Omental fat pad (tissue), 4 donors: Measurements from ENCODE around the gene NTM. TPM values are rescaled to one million over a fixed set of nuclear protein-coding genes. Genes with fewer than 3 reads are reported as not detected.

ENCODE experiments used
- ATAC-seq: fragments of 150-250 bp; one replicate; pipeline ENCODE4 v1.9.1; 2016; ENCODE audit warnings: mild to moderate bottlenecking, moderate library complexity; ENCODE audit not compliant: low FRiP score
- DNase-seq: peaks from one replicate; pipeline ENCODE4 v3.0.0-alpha.2; 2019; ENCODE audit warnings: low spot score
- total RNA-seq, 4 donors: library from RNA; depleted of rRNA; stranded (reverse); fragments of >200 nt; gene quantifications; one replicate each; pipeline ENCODE4 v1.1.0, GENCODE V29; 2016
- TF ChIP-seq, protein P1 (sequence below), 3 donors: fragments of 450-650 bp; IDR thresholded peaks; one replicate each; pipeline ENCODE4 v1.5.1; 2016 to 2017; ENCODE audit warnings: antibody characterized with exemption in 3 of 3, mild to moderate bottlenecking in 3 of 3, moderate library complexity in 2 of 3

The NTM gene
- total RNA-seq, 4 donors from 2014 or later, result 0.56 to 5.5 (median 2.4) TPM

DNA sequence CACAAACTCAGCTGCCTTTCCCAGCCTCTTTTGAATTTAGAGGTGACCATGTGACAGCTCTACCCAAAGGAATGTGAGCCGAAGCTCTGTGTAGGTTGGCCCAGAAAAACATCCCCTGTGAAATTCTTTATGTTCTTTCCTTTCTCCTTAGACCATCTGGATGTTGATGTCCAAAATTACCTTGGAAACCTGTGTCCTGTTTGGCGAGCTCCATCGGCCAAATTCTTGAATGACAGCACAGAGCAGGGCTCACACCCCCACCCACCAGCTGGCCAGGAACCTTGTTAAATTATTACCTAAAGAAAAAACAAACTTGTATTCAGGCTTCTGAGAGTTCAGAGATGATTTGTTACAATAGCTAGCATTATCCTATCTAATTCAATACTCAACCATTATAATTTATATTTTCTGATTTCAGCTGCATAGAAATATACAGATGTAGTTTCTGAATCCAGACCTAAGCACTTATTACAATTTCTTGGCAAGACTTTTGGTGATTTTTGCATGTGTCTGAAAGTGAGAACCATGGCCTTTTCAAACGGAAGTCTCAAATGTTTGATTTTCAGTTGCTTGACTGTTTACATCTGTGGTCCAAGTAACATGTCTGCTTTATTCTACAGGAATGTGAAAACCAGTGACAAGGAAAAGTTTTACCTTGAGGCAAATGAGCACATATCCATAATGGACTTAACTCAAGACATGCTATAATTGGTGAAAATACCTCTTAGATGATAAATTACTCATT lies 554.2 kb downstream of the NTM start:
- TF ChIP-seq, protein P1, sequence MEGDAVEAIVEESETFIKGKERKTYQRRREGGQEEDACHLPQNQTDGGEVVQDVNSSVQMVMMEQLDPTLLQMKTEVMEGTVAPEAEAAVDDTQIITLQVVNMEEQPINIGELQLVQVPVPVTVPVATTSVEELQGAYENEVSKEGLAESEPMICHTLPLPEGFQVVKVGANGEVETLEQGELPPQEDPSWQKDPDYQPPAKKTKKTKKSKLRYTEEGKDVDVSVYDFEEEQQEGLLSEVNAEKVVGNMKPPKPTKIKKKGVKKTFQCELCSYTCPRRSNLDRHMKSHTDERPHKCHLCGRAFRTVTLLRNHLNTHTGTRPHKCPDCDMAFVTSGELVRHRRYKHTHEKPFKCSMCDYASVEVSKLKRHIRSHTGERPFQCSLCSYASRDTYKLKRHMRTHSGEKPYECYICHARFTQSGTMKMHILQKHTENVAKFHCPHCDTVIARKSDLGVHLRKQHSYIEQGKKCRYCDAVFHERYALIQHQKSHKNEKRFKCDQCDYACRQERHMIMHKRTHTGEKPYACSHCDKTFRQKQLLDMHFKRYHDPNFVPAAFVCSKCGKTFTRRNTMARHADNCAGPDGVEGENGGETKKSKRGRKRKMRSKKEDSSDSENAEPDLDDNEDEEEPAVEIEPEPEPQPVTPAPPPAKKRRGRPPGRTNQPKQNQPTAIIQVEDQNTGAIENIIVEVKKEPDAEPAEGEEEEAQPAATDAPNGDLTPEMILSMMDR (IDR thresholded peaks at IDR 0.05), result no peak
- ATAC-seq, result no peak
- DNase-seq, result no peak

DNA sequence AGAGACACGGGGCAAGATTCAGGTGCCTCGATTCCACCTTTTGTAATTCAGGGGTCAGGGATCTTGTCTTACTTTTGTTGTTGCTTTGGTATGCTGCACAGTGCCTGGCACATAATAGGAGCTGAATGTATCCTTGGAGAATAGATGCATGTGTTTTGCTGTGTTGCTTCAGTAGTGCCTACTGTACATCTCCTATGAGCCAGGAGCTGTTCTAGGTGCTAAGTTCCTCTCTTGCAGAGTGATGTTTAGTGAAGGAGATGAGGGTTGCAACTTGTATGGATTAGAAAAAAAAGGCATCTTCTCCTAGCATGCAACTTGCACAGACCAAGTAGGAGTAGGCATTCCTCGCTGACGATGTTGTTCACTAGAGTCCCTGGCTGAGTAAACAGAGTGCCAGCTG lies 555.4 kb downstream of the NTM start:
- DNase-seq (no peak), ATAC-seq (no peak)
- TF ChIP-seq, protein P1 (IDR thresholded peaks at IDR 0.05), result no peak

DNA sequence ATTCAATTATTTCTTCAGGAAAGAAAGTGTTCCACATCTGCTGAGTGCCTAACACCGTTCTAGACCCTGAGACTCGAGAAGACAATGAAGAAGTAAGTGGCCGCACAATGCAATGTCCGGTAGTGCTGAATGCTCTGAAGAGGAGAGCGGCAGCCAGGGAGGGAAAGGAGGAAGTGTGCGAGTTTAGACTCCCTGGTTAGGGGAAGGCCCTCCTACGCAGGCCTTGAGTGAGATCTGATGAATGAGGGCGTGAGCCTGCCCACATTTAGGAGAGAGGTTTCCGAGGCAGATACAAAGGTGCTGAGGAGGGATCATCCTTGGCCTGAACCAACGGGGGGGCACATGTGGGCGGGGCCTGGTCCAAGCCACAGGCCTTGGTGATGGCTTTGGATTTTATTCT lies 558.6 kb downstream of the NTM start:
- TF ChIP-seq, protein P1 (IDR thresholded peaks at IDR 0.05), result no peak
- ATAC-seq, result peak; percentile 88
- DNase-seq, result no peak

DNA sequence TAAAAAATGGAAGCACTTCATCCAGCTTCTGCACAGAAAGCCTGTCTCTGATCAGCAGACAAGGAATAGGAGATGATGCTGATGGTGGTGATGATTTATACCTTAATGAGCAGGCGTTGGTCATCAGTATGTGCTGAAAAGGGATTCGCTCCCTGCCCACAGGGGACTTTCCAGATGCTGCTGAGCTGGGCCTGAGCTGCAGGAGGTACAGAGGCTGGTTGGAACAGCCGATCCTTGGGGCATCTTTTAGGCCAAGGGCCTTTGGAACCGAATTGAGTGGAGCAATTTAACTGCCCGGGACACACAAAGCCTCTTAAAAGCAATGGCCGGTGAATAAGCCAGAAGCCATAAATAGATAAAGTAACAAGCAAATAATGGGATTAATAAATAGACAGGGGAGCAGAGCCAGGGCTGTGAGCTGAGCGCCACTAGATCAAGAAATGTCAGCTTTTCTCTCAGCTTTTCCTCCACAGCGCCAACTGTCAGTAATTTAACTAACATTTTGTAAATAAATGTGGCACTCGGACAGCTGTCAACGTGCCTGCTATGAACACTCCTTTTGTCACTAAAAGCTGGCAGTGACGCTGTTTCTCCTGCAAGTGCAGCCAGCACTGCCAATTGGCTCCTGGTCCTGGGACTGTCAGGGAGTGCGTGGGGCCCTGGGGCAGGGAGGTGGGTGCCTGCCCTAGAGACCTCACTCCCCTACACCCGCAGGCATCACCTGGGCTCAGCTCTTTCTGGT lies 562.3 kb downstream of the NTM start:
- TF ChIP-seq, protein P1 (IDR thresholded peaks at IDR 0.05), result no peak
- DNase-seq (no peak), ATAC-seq (no peak)

DNA sequence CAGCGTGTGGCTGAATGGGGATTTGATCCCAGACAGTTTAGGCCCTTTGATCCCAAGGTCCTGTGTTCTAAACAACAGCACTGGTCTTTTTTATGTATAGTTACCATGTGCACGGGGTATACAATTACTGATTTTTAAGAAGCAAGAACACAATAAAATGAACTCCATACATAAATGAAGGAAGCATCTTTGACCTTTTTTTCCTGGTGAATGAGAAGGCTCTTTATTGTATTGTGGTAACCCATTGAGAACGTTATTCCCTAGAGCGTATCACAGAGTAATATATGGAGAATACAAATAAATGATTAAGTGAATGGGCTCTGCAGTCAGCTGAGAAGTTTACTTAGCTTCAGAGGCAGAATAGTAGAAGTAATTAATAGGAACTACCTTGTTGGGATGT lies 563.6 kb downstream of the NTM start:
- TF ChIP-seq, protein P1 (IDR thresholded peaks at IDR 0.05), result no peak
- DNase-seq, result no peak
- ATAC-seq, result no peak

DNA sequence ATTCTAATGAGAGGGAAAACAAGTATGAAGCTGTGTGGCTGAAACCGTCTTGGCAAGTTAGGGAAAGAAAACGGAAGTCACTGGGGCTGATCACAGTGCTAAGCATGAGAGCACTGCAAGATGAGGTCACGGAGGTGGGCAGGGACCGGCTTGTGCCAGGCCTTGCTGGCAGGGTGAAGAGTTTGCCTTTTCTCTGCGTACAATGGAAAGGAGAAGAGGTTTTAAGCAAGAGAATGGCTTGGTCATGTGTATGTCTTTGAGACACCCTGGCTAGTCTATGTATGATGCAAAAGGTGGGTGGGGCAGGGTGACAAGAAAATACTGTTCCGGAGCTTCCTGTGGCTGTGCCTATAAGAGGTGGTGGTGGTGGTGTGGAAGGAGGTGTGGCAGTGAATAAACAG lies 567.9 kb downstream of the NTM start:
- ATAC-seq (no peak), DNase-seq (no peak)
- TF ChIP-seq, protein P1 (IDR thresholded peaks at IDR 0.05), result no peak

DNA sequence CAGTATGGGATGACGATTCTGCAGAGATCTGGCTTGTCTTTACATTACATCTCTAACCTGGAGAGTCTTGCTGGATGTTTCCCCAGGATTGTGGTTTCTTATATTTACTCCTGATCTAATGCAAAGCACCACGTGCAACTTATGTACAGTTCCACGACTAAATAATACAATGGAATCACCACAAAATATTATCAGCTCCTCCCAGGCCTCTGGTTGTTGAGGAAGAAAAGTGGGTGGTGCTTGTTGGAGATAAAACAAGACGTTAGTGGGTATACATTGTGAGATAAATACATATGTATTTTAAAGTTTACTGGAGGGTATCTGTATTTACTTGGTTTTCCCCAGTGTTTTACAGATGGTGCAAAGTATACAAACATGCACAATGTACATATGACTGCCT lies 569.7 kb downstream of the NTM start:
- DNase-seq (no peak), ATAC-seq (no peak)
- TF ChIP-seq, protein P1 (IDR thresholded peaks at IDR 0.05), result no peak
